Trophoblast cell (in vitro differentiated cells and primary cell): Measurements from ENCODE around the gene OR5A1.

ENCODE experiments used
- DNase-seq, 2 donors: peaks; one replicate each; pipeline ENCODE4 v3.0.0-alpha.2; 2016
- H2AFZ ChIP-seq: 2 replicates; pipeline ENCODE4 v1.6.1; 2013; ENCODE audit warnings: low read length, moderate library complexity, mild to moderate bottlenecking; ENCODE audit not compliant: insufficient read depth, poor library complexity
- H2AK5ac ChIP-seq: 2 replicates; pipeline ENCODE4 v1.6.1; 2013; ENCODE audit warnings: mild to moderate bottlenecking, low read length
- H2BK120ac ChIP-seq: 2 replicates; pipeline ENCODE4 v1.6.1; 2013; ENCODE audit warnings: low read length, mild to moderate bottlenecking, moderate library complexity; ENCODE audit not compliant: insufficient read depth, poor library complexity
- H2BK12ac ChIP-seq: 2 replicates; pipeline ENCODE4 v1.6.1; 2013; ENCODE audit warnings: mild to moderate bottlenecking, low read length, moderate library complexity
- H2BK5ac ChIP-seq: 2 replicates; pipeline ENCODE4 v1.6.1; 2013; ENCODE audit warnings: low read length, low read depth, moderate library complexity, mild to moderate bottlenecking; ENCODE audit not compliant: poor library complexity
- H3K14ac ChIP-seq: 2 replicates; pipeline ENCODE4 v1.6.1; 2013; ENCODE audit warnings: mild to moderate bottlenecking, low read length
- H3K18ac ChIP-seq: 2 replicates; pipeline ENCODE4 v1.6.1; 2013; ENCODE audit warnings: mild to moderate bottlenecking, low read length
- H3K23ac ChIP-seq: 2 replicates; pipeline ENCODE4 v1.6.1; 2013; ENCODE audit warnings: low read length
- H3K27ac ChIP-seq: 2 replicates; pipeline ENCODE4 v1.5.1; 2013; ENCODE audit warnings: low read depth, mild to moderate bottlenecking, inconsistent platforms, low read length, moderate library complexity
- H3K27me3 ChIP-seq: 2 replicates; pipeline ENCODE4 v1.6.1; 2013; ENCODE audit warnings: inconsistent platforms, mild to moderate bottlenecking, low read length, moderate library complexity; ENCODE audit not compliant: insufficient read depth
- H3K36me3 ChIP-seq, 2 experiments: 1 replicate in 1 of 2; 2 replicates in 1 of 2; pipeline ENCODE4 v1.6.1; 2013; ENCODE audit warnings: low read length in 2 of 2, mild to moderate bottlenecking in 2 of 2, moderate library complexity in 1 of 2; ENCODE audit not compliant: insufficient read depth in 2 of 2, control insufficient read depth in 1 of 2
- H3K4ac ChIP-seq: 2 replicates; pipeline ENCODE4 v1.6.1; 2013; ENCODE audit warnings: low read depth, mild to moderate bottlenecking, low read length, moderate library complexity
- H3K4me1 ChIP-seq, 2 experiments: 1 replicate in 1 of 2; 2 replicates in 1 of 2; pipeline ENCODE4 v1.6.1; 2013; ENCODE audit warnings: low read length in 2 of 2, mild to moderate bottlenecking in 2 of 2, moderate library complexity in 1 of 2; ENCODE audit not compliant: insufficient read depth in 2 of 2, control insufficient read depth in 1 of 2
- H3K4me2 ChIP-seq: 2 replicates; pipeline ENCODE4 v1.6.1; 2013; ENCODE audit warnings: inconsistent platforms, mild to moderate bottlenecking, low read length, moderate library complexity
- H3K4me3 ChIP-seq: 2 replicates; pipeline ENCODE4 v1.5.1; 2013; ENCODE audit warnings: mild to moderate bottlenecking, low read depth, low read length, inconsistent platforms
- H3K79me1 ChIP-seq: one replicate; pipeline ENCODE4 v1.6.1; 2013; ENCODE audit warnings: low read length
- H3K79me2 ChIP-seq: 2 replicates; pipeline ENCODE4 v1.6.1; 2013; ENCODE audit warnings: low read length, mild to moderate bottlenecking; ENCODE audit not compliant: control insufficient read depth, insufficient read depth, poor library complexity
- H3K9ac ChIP-seq: 2 replicates; pipeline ENCODE4 v1.6.1; 2013; ENCODE audit warnings: mild to moderate bottlenecking, low read length
- H3K9me3 ChIP-seq: 2 replicates; pipeline ENCODE4 v1.6.1; 2013; ENCODE audit warnings: low read depth, mild to moderate bottlenecking, control low read depth, inconsistent platforms, low read length; ENCODE audit not compliant: insufficient read depth
- H4K12ac ChIP-seq: 2 replicates; pipeline ENCODE4 v1.6.1; 2013; ENCODE audit warnings: low read depth, mild to moderate bottlenecking, low read length, moderate library complexity
- H4K8ac ChIP-seq: 2 replicates; pipeline ENCODE4 v1.6.1; 2013; ENCODE audit warnings: low read depth, mild to moderate bottlenecking, low read length, moderate library complexity
- H4K91ac ChIP-seq: one replicate; pipeline ENCODE4 v1.6.1; 2013; ENCODE audit warnings: low read depth, mild to moderate bottlenecking, low read length, moderate library complexity
- WGBS: extraction: QIAGEN DNeasy Blood & Tissue Kit; methylation state at CpG from one replicate; pipeline ENCODE4 v1.1.7; 2013; ENCODE audit warnings: missing lambda C conversion rate; ENCODE audit not compliant: insufficient read length, insufficient coverage; ENCODE audit errors: extremely low coverage; 5-methylcytosine and 5-hydroxymethylcytosine counted together

The OR5A1 gene

GRCh38 chr11:59473015-59473414, 36.7 kb downstream of the OR5A1 start, which contains the start of gene OR4D10:
TSS of gene OR4D10 (plus strand) at chr11:59473315. CDS start at chr11:59477430, 4,115 bp downstream.
- H3K18ac ChIP-seq: no peak within 1 kb of the TSS
- no peaks in the 10 kb centered on the region for H3K27me3 ChIP-seq
- no peaks in the 10 kb centered on the region for H3K36me3 ChIP-seq
- no peak within 1 kb of the TSS for H2AK5ac ChIP-seq
- H4K8ac ChIP-seq: no peak within 1 kb of the TSS
- H3K4ac ChIP-seq: no peak within 1 kb of the TSS
- H2AFZ ChIP-seq: no peak within 1 kb of the TSS
- H3K9ac ChIP-seq: no peak within 1 kb of the TSS
- no peak within 1 kb of the TSS for H3K27ac ChIP-seq
- H3K9me3 ChIP-seq: no peaks in the 10 kb centered on the region
- no peak within 1 kb of the TSS for H3K4me3 ChIP-seq
- H4K91ac ChIP-seq: no peak within 1 kb of the TSS
- H3K4me2 ChIP-seq: no peak within 1 kb of the TSS
- H2BK12ac ChIP-seq: no peak within 1 kb of the TSS
- no peak for DNase-seq
- no peak within 1 kb of the TSS for H4K12ac ChIP-seq
- no peaks in the 10 kb centered on the region for H3K79me2 ChIP-seq
- H3K23ac ChIP-seq: no peak within 1 kb of the TSS
- no peak within 1 kb of the TSS for H2BK120ac ChIP-seq
- no peaks in the 10 kb centered on the region for H3K4me1 ChIP-seq
- no peaks in the 10 kb centered on the region for H3K79me1 ChIP-seq
- H2BK5ac ChIP-seq: no peak within 1 kb of the TSS
- H3K14ac ChIP-seq: no peak within 1 kb of the TSS

- H2BK5ac ChIP-seq: no peak overlapping the region
Observed at GRCh38 chr11:59475176-59475575, 38.9 kb downstream of the OR5A1 start.

DNA sequence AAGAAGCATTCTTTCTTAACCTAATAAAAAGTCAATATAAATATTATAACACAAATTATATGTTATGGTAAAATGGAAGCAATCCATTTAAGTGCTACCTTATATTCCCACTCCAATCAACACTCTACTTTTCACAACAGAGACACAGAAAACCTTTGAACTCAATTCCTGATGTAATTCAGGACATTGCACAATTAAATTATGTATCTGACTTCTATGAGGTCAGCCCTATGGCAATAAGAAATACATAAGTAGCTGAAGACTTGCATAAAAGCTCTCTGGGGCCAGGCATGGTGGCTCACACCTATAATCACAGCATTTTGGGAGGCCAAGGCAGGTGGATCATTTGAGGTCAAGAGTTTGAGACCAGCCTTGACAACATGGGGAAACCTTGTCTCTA, 43.6 kb downstream of the OR5A1 start:
- H3K9ac ChIP-seq: no peak overlapping the region
- no peak overlapping the region for H3K27ac ChIP-seq
- H3K4ac ChIP-seq: no peak overlapping the region
- H3K14ac ChIP-seq: no peak overlapping the region
- no peaks in the 10 kb centered on the region for H3K27me3 ChIP-seq
- no peaks in the 10 kb centered on the region for H3K9me3 ChIP-seq
- H3K23ac ChIP-seq: no peak overlapping the region
- no peak overlapping the region for H3K4me2 ChIP-seq
- no peak overlapping the region for H2BK12ac ChIP-seq
- H4K8ac ChIP-seq: no peak overlapping the region
- H3K4me1 ChIP-seq: no peaks in the 10 kb centered on the region
- H4K12ac ChIP-seq: no peak overlapping the region
- H3K79me2 ChIP-seq: no peaks in the 10 kb centered on the region
- no peak for DNase-seq
- no peak overlapping the region for H4K91ac ChIP-seq
- H2AK5ac ChIP-seq: no peak overlapping the region
- no peaks in the 10 kb centered on the region for H3K79me1 ChIP-seq
- no peak overlapping the region for H2AFZ ChIP-seq
- no peak overlapping the region for H2BK5ac ChIP-seq
- no peaks in the 10 kb centered on the region for H3K36me3 ChIP-seq
- no peak overlapping the region for H3K4me3 ChIP-seq
- no peak overlapping the region for H2BK120ac ChIP-seq
- H3K18ac ChIP-seq: no peak overlapping the region

More at GRCh38 chr11:59475176-59475575, 38.9 kb downstream of the OR5A1 start:
- Histone ChIP-seq H3K4me1 (no peaks in the 10 kb centered on the region), H2AK5ac (no peak overlapping the region), H3K9ac (no peak overlapping the region), H3K9me3 (no peaks in the 10 kb centered on the region), H3K79me2 (no peaks in the 10 kb centered on the region), H3K18ac (no peak overlapping the region), H3K14ac (no peak overlapping the region), H2BK120ac (no peak overlapping the region), H3K23ac (no peak overlapping the region), H4K8ac (no peak overlapping the region), H4K91ac (no peak overlapping the region), H3K4me2 (no peak overlapping the region), H2BK12ac (no peak overlapping the region), H3K27ac (no peak overlapping the region), H3K27me3 (no peaks in the 10 kb centered on the region), H3K79me1 (no peaks in the 10 kb centered on the region), H3K4me3 (no peak overlapping the region), H4K12ac (no peak overlapping the region), H3K4ac (no peak overlapping the region), H2AFZ (no peak overlapping the region), H3K36me3 (no peaks in the 10 kb centered on the region)
- WGBS: no CpG with 5 or more reads among the region's 9 CpGs
- no peak for DNase-seq

- no peak for DNase-seq
- no peak overlapping the region for H3K4me3 ChIP-seq
- H4K8ac ChIP-seq: no peak overlapping the region
- no peak overlapping the region for H4K91ac ChIP-seq
- H3K79me2 ChIP-seq: no peaks in the 10 kb centered on the region
- no peak overlapping the region for H3K4ac ChIP-seq
- H3K79me1 ChIP-seq: no peaks in the 10 kb centered on the region
- H2BK5ac ChIP-seq: no peak overlapping the region
- H2AFZ ChIP-seq: no peak overlapping the region
- no peaks in the 10 kb centered on the region for H3K9me3 ChIP-seq
- no peaks in the 10 kb centered on the region for H3K27me3 ChIP-seq
- H3K23ac ChIP-seq: no peak overlapping the region
- no peak overlapping the region for H3K27ac ChIP-seq
- no peak overlapping the region for H2BK12ac ChIP-seq
- no peak overlapping the region for H2AK5ac ChIP-seq
- no peak overlapping the region for H2BK120ac ChIP-seq
- H4K12ac ChIP-seq: no peak overlapping the region
- H3K18ac ChIP-seq: no peak overlapping the region
- H3K14ac ChIP-seq: no peak overlapping the region
- WGBS: no CpG with 5 or more reads among the region's 3 CpGs
- H3K4me2 ChIP-seq: no peak overlapping the region
- no peak overlapping the region for H3K9ac ChIP-seq
- no peaks in the 10 kb centered on the region for H3K36me3 ChIP-seq
- H3K4me1 ChIP-seq: no peaks in the 10 kb centered on the region
Observed at GRCh38 chr11:59480359-59480758, 44.1 kb downstream of the OR5A1 start.
